ENCODE data around the gene LMO2. TPM values are rescaled to one million over a fixed set of nuclear protein-coding genes. Genes with fewer than 3 reads are reported as not detected.

The LMO2 gene
- polyA plus RNA-seq, 3 donors, result 48.8 to 140 (median 75.8) TPM

- TF ChIP-seq CTCF (IDR thresholded peaks at IDR 0.05), result no peak
- Histone ChIP-seq H3K79me2 (ENCODE audit: insufficient read depth, low read length) (peaks cover 57% of the 10 kb centered on the region), H4K20me1 (ENCODE audit: insufficient read depth, low read length) (no peaks in the 10 kb centered on the region), H3K27ac (ENCODE audit: low read depth in 1 of 2, low read length in 2 of 2) (peak overlapping the region; percentile 92 to 98), H3K27me3 (ENCODE audit: control insufficient read depth in 2 of 2, insufficient read depth in 2 of 2, low read length in 2 of 2) (no peaks in the 10 kb centered on the region), H3K9ac (ENCODE audit: insufficient read depth, low read length, poor library complexity, severe bottlenecking) (peak overlapping the region; percentile 78), H2AFZ (ENCODE audit: insufficient read depth, low read depth, low read length, poor library complexity, severe bottlenecking) (peak overlapping the region; percentile 69), H3K9me3 (replicated peaks in 1 of 2; ENCODE audit: control insufficient read depth in 1 of 2, insufficient read depth in 1 of 2, low read length in 2 of 2) (no peaks in the 10 kb centered on the region), H3K36me3 (replicated peaks in 1 of 2; ENCODE audit: control insufficient read depth in 1 of 2, insufficient read depth in 2 of 2, low read length in 2 of 2) (no peaks in the 10 kb centered on the region), H3K4me2 (replicated peaks; ENCODE audit: extremely low read depth, low read length, poor library complexity, severe bottlenecking) (peak overlapping the region; percentile 93), H3K4me1 (ENCODE audit: control insufficient read depth in 1 of 2, insufficient read depth in 2 of 2, low read length in 2 of 2) (peaks cover 99% of the 10 kb centered on the region in 2 donors), H3K4me3 (replicated peaks in 1 of 3; ENCODE audit: low read depth in 2 of 3, low read length in 3 of 3) (peak overlapping the region; percentile 48 to 82 (median 62))
- H3K27me3 Mint-ChIP-seq (ENCODE audit: low read depth in 3 of 3), result no peaks in the 10 kb centered on the region
- peaks cover 0 to 5% of the 10 kb centered on the region in 2 donors for H3K36me3 Mint-ChIP-seq
- H3K27ac Mint-ChIP-seq, result peak overlapping the region; percentile 94 to 100 (median 98)
- H3K9me3 Mint-ChIP-seq, result peaks cover 0 to 3% (median 0%) of the 10 kb centered on the region in 7 donors
- peak overlapping the region; percentile 82 to 93 for H3K4me3 Mint-ChIP-seq
- intact Hi-C loops (cut with micrococcal nuclease), result loop anchor here (2.0 to 5.0 kb wide), 4 partner anchors 19 to 48 kb away; no protein-coding TSS in a partner anchor
- 0% methylated on average over 6 of the region's 14 CpGs for WGBS (ENCODE audit: insufficient coverage)
- DNase-seq, result peak; percentile 75 to 91 (median 82)
- peaks cover 90% of the 10 kb centered on the region for H3K4me1 Mint-ChIP-seq
Observed at GRCh38 chr11:33893711-33894397, 2.0 kb upstream of the LMO2 start.

GRCh38 chr11:33892906-33893594 lies 1.2 kb upstream of the LMO2 start:
- Histone ChIP-seq H3K4me1 (ENCODE audit: control insufficient read depth in 1 of 2, insufficient read depth in 2 of 2, low read length in 2 of 2) (peaks cover 98 to 99% of the 10 kb centered on the region in 2 donors), H3K79me2 (ENCODE audit: insufficient read depth, low read length) (peaks cover 65% of the 10 kb centered on the region), H3K27ac (ENCODE audit: low read depth in 1 of 2, low read length in 2 of 2) (peak overlapping the region; percentile 2 to 98), H3K9ac (ENCODE audit: insufficient read depth, low read length, poor library complexity, severe bottlenecking) (no peak overlapping the region), H3K4me3 (replicated peaks in 1 of 3; ENCODE audit: low read depth in 2 of 3, low read length in 3 of 3) (peak overlapping the region in 1 of 3 experiments; percentile 82), H4K20me1 (ENCODE audit: insufficient read depth, low read length) (no peaks in the 10 kb centered on the region), H3K27me3 (ENCODE audit: control insufficient read depth in 2 of 2, insufficient read depth in 2 of 2, low read length in 2 of 2) (no peaks in the 10 kb centered on the region), H3K36me3 (replicated peaks in 1 of 2; ENCODE audit: control insufficient read depth in 1 of 2, insufficient read depth in 2 of 2, low read length in 2 of 2) (no peaks in the 10 kb centered on the region), H2AFZ (ENCODE audit: insufficient read depth, low read depth, low read length, poor library complexity, severe bottlenecking) (peak overlapping the region; percentile 69), H3K4me2 (replicated peaks; ENCODE audit: extremely low read depth, low read length, poor library complexity, severe bottlenecking) (peak overlapping the region; percentile 93), H3K9me3 (replicated peaks in 1 of 2; ENCODE audit: control insufficient read depth in 1 of 2, insufficient read depth in 1 of 2, low read length in 2 of 2) (no peaks in the 10 kb centered on the region)
- DNase-seq, result no peak
- intact Hi-C loops (cut with micrococcal nuclease), result loop anchor here (2.0 to 5.0 kb wide), 3 partner anchors 22 to 49 kb away; no protein-coding TSS in a partner anchor
- WGBS (ENCODE audit: insufficient coverage), result 10% methylated on average over 10 of the region's 11 CpGs
- Mint-ChIP-seq H3K27me3 (ENCODE audit: low read depth in 3 of 3) (no peaks in the 10 kb centered on the region), H3K4me3 (peak overlapping the region; percentile 82 to 93), H3K36me3 (peaks cover 5 to 8% of the 10 kb centered on the region in 2 donors), H3K9me3 (peaks cover 0 to 3% (median 0%) of the 10 kb centered on the region in 7 donors), H3K27ac (peak overlapping the region; percentile 94 to 100 (median 98)), H3K4me1 (peaks cover 95% of the 10 kb centered on the region)
- no peak for TF ChIP-seq CTCF (IDR thresholded peaks at IDR 0.05)

All from CD14-positive monocyte (primary cell).